ENCODE measurements around the gene ZNF195. TPM values are rescaled to one million over a fixed set of nuclear protein-coding genes. Genes with fewer than 3 reads are reported as not detected.
"Not testable (repeated sequence)": the region's sequence is repeated elsewhere in the genome, so short reads cannot be mapped to it uniquely, and the experiment has no call there.

ZNF195 gene
- total and polyA plus RNA-seq, 10 of the 15 experiments (the other 5 are each of a cell fraction or from before 2014, with no cell fraction given) = 30.4 to 51.8 (median 37.8) TPM

- H3K4me1 ChIP-seq (ENCODE audit: control insufficient read depth, insufficient read depth, low read length) = not testable (repeated sequence)
- no CpG with 5 or more reads among the region's 10 CpGs for WGBS (ENCODE audit: insufficient coverage, insufficient replicate concordance, low lambda C conversion rate, missing lambda C conversion rate)
These were observed 42.5 kb downstream of the ZNF195 start for GRCh38 chr11:3336420-3336819.

GRCh38 chr11:3333157-3333556, 45.8 kb downstream of the ZNF195 start:
- FAIRE-seq; H3K4me1 ChIP-seq (ENCODE audit: control insufficient read depth, insufficient read depth, low read length); POLR2A ChIA-PET; H3K27ac ChIP-seq (ENCODE audit: control insufficient read depth, insufficient read depth); SMC1A ChIA-PET (ENCODE audit: uncharacterized antibody, unreplicated experiment); intact Hi-C loops (cut with micrococcal nuclease; ENCODE audit: unreplicated experiment); BruUV-seq (replicated peaks); in situ Hi-C loops (cut with MboI); H3K27me3 ChIP-seq (replicated peaks in 1 of 2; ENCODE audit: control insufficient read depth in 2 of 2, insufficient read depth in 2 of 2, low read length in 1 of 2); H3K9me3 ChIP-seq (replicated peaks; ENCODE audit: control insufficient read depth, insufficient read depth, low read length); H4K20me1 ChIP-seq (ENCODE audit: control insufficient read depth, insufficient read depth); RAD21 ChIA-PET (ENCODE audit: unreplicated experiment); H3K9ac ChIP-seq (ENCODE audit: control insufficient read depth, insufficient read depth, low read length); H3K79me2 ChIP-seq (ENCODE audit: control insufficient read depth, insufficient read depth, low read length); H2AFZ ChIP-seq (ENCODE audit: control insufficient read depth, low read depth, low read length); H3K4me2 ChIP-seq (ENCODE audit: control insufficient read depth, insufficient read depth); ATAC-seq; CTCF ChIA-PET; H3K36me3 ChIP-seq (ENCODE audit: control insufficient read depth in 2 of 2, insufficient read depth in 2 of 2, low read length in 1 of 2); H3K4me3 ChIP-seq; DNase-seq (ENCODE audit: low read depth, low spot score): not testable (repeated sequence)
- WGBS (ENCODE audit: insufficient coverage, insufficient replicate concordance, low lambda C conversion rate, missing lambda C conversion rate) = no CpG with 5 or more reads among the region's 8 CpGs

More at GRCh38 chr11:3336420-3336819, 42.5 kb downstream of the ZNF195 start:
- H3K9ac ChIP-seq (ENCODE audit: control insufficient read depth, insufficient read depth, low read length); H3K36me3 ChIP-seq (ENCODE audit: control insufficient read depth in 2 of 2, insufficient read depth in 2 of 2, low read length in 1 of 2); H3K4me2 ChIP-seq (ENCODE audit: control insufficient read depth, insufficient read depth); POLR2A ChIA-PET; FAIRE-seq; H3K9me3 ChIP-seq (replicated peaks; ENCODE audit: control insufficient read depth, insufficient read depth, low read length); RAD21 ChIA-PET (ENCODE audit: unreplicated experiment); DNase-seq (ENCODE audit: low read depth, low spot score); intact Hi-C loops (cut with micrococcal nuclease; ENCODE audit: unreplicated experiment); H3K27me3 ChIP-seq (replicated peaks in 1 of 2; ENCODE audit: control insufficient read depth in 2 of 2, insufficient read depth in 2 of 2, low read length in 1 of 2); H3K4me3 ChIP-seq; SMC1A ChIA-PET (ENCODE audit: uncharacterized antibody, unreplicated experiment); H4K20me1 ChIP-seq (ENCODE audit: control insufficient read depth, insufficient read depth); H3K79me2 ChIP-seq (ENCODE audit: control insufficient read depth, insufficient read depth, low read length); BruUV-seq (replicated peaks); H3K27ac ChIP-seq (ENCODE audit: control insufficient read depth, insufficient read depth); ATAC-seq; in situ Hi-C loops (cut with MboI); CTCF ChIA-PET; H2AFZ ChIP-seq (ENCODE audit: control insufficient read depth, low read depth, low read length): not testable (repeated sequence)

- H3K9me3 ChIP-seq (replicated peaks; ENCODE audit: control insufficient read depth, insufficient read depth, low read length); FAIRE-seq; H3K79me2 ChIP-seq (ENCODE audit: control insufficient read depth, insufficient read depth, low read length); POLR2A ChIA-PET; BruUV-seq (replicated peaks); H3K9ac ChIP-seq (ENCODE audit: control insufficient read depth, insufficient read depth, low read length); DNase-seq (ENCODE audit: low read depth, low spot score); H3K27me3 ChIP-seq (replicated peaks in 1 of 2; ENCODE audit: control insufficient read depth in 2 of 2, insufficient read depth in 2 of 2, low read length in 1 of 2); H3K36me3 ChIP-seq (ENCODE audit: control insufficient read depth in 2 of 2, insufficient read depth in 2 of 2, low read length in 1 of 2); H2AFZ ChIP-seq (ENCODE audit: control insufficient read depth, low read depth, low read length); H4K20me1 ChIP-seq (ENCODE audit: control insufficient read depth, insufficient read depth); H3K4me2 ChIP-seq (ENCODE audit: control insufficient read depth, insufficient read depth); intact Hi-C loops (cut with micrococcal nuclease; ENCODE audit: unreplicated experiment); H3K4me1 ChIP-seq (ENCODE audit: control insufficient read depth, insufficient read depth, low read length); SMC1A ChIA-PET (ENCODE audit: uncharacterized antibody, unreplicated experiment); in situ Hi-C loops (cut with MboI); RAD21 ChIA-PET (ENCODE audit: unreplicated experiment); H3K27ac ChIP-seq (ENCODE audit: control insufficient read depth, insufficient read depth); H3K4me3 ChIP-seq; CTCF ChIA-PET; ATAC-seq: not testable (repeated sequence)
- no CpG with 5 or more reads among the region's 3 CpGs for WGBS (ENCODE audit: insufficient coverage, insufficient replicate concordance, low lambda C conversion rate, missing lambda C conversion rate)
These were observed 47.9 kb downstream of the ZNF195 start for GRCh38 chr11:3331078-3331477.

GRCh38 chr11:3330064-3330463, 48.9 kb downstream of the ZNF195 start:
- H3K9me3 ChIP-seq (replicated peaks; ENCODE audit: control insufficient read depth, insufficient read depth, low read length); intact Hi-C loops (cut with micrococcal nuclease; ENCODE audit: unreplicated experiment); H3K4me1 ChIP-seq (ENCODE audit: control insufficient read depth, insufficient read depth, low read length); H3K4me3 ChIP-seq; in situ Hi-C loops (cut with MboI); CTCF ChIA-PET; SMC1A ChIA-PET (ENCODE audit: uncharacterized antibody, unreplicated experiment); H3K9ac ChIP-seq (ENCODE audit: control insufficient read depth, insufficient read depth, low read length); DNase-seq (ENCODE audit: low read depth, low spot score); H4K20me1 ChIP-seq (ENCODE audit: control insufficient read depth, insufficient read depth); H3K36me3 ChIP-seq (ENCODE audit: control insufficient read depth in 2 of 2, insufficient read depth in 2 of 2, low read length in 1 of 2); BruUV-seq (replicated peaks); H3K27me3 ChIP-seq (replicated peaks in 1 of 2; ENCODE audit: control insufficient read depth in 2 of 2, insufficient read depth in 2 of 2, low read length in 1 of 2); H3K79me2 ChIP-seq (ENCODE audit: control insufficient read depth, insufficient read depth, low read length); ATAC-seq; FAIRE-seq; H3K27ac ChIP-seq (ENCODE audit: control insufficient read depth, insufficient read depth); H3K4me2 ChIP-seq (ENCODE audit: control insufficient read depth, insufficient read depth); POLR2A ChIA-PET; H2AFZ ChIP-seq (ENCODE audit: control insufficient read depth, low read depth, low read length); RAD21 ChIA-PET (ENCODE audit: unreplicated experiment): not testable (repeated sequence)
- WGBS (ENCODE audit: insufficient coverage, insufficient replicate concordance, low lambda C conversion rate, missing lambda C conversion rate) = no CpG with 5 or more reads among the region's 12 CpGs
